GM12892 (cell line): ENCODE measurements around the gene RPL11.
"Not testable (repeated sequence)": the region's sequence is repeated elsewhere in the genome, so short reads cannot be mapped to it uniquely, and the experiment has no call there.

ENCODE experiments used
- POLR2A ChIP-seq: IDR thresholded peaks from 2 replicates; pipeline ENCODE4 v1.6.1; 2011; ENCODE audit warnings: low read depth, low read length, control low read depth
- POLR2AphosphoS5 ChIP-seq: IDR thresholded peaks from 2 replicates; pipeline ENCODE4 v1.6.1; 2011; ENCODE audit warnings: low read depth, low read length, control low read depth
- TAF1 ChIP-seq: IDR thresholded peaks from 2 replicates; pipeline ENCODE4 v1.6.1; 2011; ENCODE audit warnings: low read depth, mild to moderate bottlenecking, control low read depth, low read length, borderline replicate concordance

DNA sequence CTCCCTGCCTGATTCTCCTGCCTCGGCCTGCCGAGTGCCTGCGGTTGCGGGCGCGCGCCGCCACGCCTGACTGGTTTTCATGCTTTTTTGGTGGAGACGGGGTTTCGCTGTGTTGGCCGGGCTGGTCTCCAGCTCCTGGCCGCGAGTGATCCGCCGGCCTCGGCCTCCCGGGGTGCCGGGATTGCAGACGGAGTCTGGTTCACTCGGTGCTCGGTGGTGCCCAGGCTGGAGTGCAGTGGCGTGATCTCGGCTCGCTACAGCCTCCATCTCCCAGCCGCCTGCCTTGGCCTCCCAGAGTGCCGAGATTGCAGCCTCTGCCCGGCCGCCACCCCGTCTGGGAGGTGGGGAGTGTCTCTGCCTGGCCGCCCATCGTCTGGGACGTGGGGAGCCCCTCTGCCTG is 3.3 kb upstream of the RPL11 start:
- not testable (repeated sequence) for TF ChIP-seq POLR2A, POLR2AphosphoS5, TAF1
